COR-L47 (cell line): ENCODE data around the gene LEKR1.
A peak's percentile ranks its signal among the peaks of the same experiment; 100 is the strongest.

Experiments
- DNase-seq: peaks from one replicate; lab custom pipeline; 2025; lab: John Stamatoyannopoulos, UW

Gene LEKR1

GRCh38 chr3:157059661-157060060, 233.5 kb downstream of the LEKR1 start:
- no peak for DNase-seq

GRCh38 chr3:157061265-157061664, 235.1 kb downstream of the LEKR1 start:
- DNase-seq = no peak

- DNase-seq = no peak
These were observed 237.3 kb downstream of the LEKR1 start for GRCh38 chr3:157063469-157063868.

GRCh38 chr3:157063926-157064325, 237.8 kb downstream of the LEKR1 start:
- DNase-seq = peak; percentile 70

GRCh38 chr3:157064402-157064801, 238.2 kb downstream of the LEKR1 start:
- DNase-seq = no peak

GRCh38 chr3:157065201-157065600, 239.0 kb downstream of the LEKR1 start:
- peak; percentile 49 for DNase-seq

GRCh38 chr3:157066335-157067098, 240.4 kb downstream of the LEKR1 start:
- DNase-seq = no peak

- no peak for DNase-seq
These were observed 241.0 kb downstream of the LEKR1 start for GRCh38 chr3:157067114-157067513.

- DNase-seq = no peak
These were observed 243.3 kb downstream of the LEKR1 start for GRCh38 chr3:157069406-157069805.

GRCh38 chr3:157069846-157070677, 243.9 kb downstream of the LEKR1 start:
- DNase-seq = no peak

- no peak for DNase-seq
These were observed 244.5 kb downstream of the LEKR1 start for GRCh38 chr3:157070678-157070999.

- DNase-seq = no peak
These were observed 245.8 kb downstream of the LEKR1 start for GRCh38 chr3:157071744-157072525.

- peak; percentile 12 for DNase-seq
These were observed 247.7 kb downstream of the LEKR1 start for GRCh38 chr3:157073810-157074209.

GRCh38 chr3:157074490-157074889, 248.3 kb downstream of the LEKR1 start:
- DNase-seq = peak; percentile 16

GRCh38 chr3:157074981-157075380, 248.8 kb downstream of the LEKR1 start:
- DNase-seq = no peak

- DNase-seq = no peak
These were observed 249.7 kb downstream of the LEKR1 start for GRCh38 chr3:157075693-157076420.

- no peak for DNase-seq
These were observed 251.4 kb downstream of the LEKR1 start for GRCh38 chr3:157077565-157077991.

- no peak for DNase-seq
These were observed 252.1 kb downstream of the LEKR1 start for GRCh38 chr3:157078131-157078810.

- DNase-seq = no peak
These were observed 252.6 kb downstream of the LEKR1 start for GRCh38 chr3:157078811-157079185.

GRCh38 chr3:157079676-157080369, 253.7 kb downstream of the LEKR1 start:
- DNase-seq = no peak
